GM12878 (cell line): ENCODE data around the gene CKAP2.

Experiments
- EED ChIP-seq: sonication (generic); IDR thresholded peaks from 2 replicates; pipeline ENCODE4 v1.6.1; 2016; ENCODE audit warnings: antibody characterized with exemption, low read depth
- POLR2A ChIP-seq: IDR thresholded peaks from 2 replicates; pipeline ENCODE4 v1.6.1; 2011; ENCODE audit warnings: low read depth, mild to moderate bottlenecking, low read length

- no peak for TF ChIP-seq EED
- no peak for TF ChIP-seq POLR2A
These were observed 8.2 kb downstream of the CKAP2 start for GRCh38 chr13:52463526-52463925.
